ENCODE results near the gene LUZP1. TPM values are rescaled to one million over a fixed set of nuclear protein-coding genes. Genes with fewer than 3 reads are reported as not detected.

The LUZP1 gene
- total RNA-seq, 2 experiments from 2014 or later = 18.4 to 19.1 TPM

- no peak for DNase-seq
- H3K4me3 Mint-ChIP-seq = no peak overlapping the region
- POLR2A ChIA-PET = interaction anchor here (0.6 kb wide), 1 partner anchor 66 kb away, joined by 3 read pairs; no protein-coding TSS in a partner anchor
- no peak overlapping the region for H3K27ac Mint-ChIP-seq
- no peaks in the 10 kb centered on the region for H3K27me3 Mint-ChIP-seq
- no peak for ATAC-seq (ENCODE audit: low read depth)
- H3K36me3 Mint-ChIP-seq = peaks cover 5% of the 10 kb centered on the region
- peaks cover 24% of the 10 kb centered on the region for H3K4me1 Mint-ChIP-seq
- no peaks in the 10 kb centered on the region for H3K9me3 Mint-ChIP-seq
Observed at GRCh38 chr1:23126801-23127200, 41.9 kb downstream of the LUZP1 start.

GRCh38 chr1:23126200-23126599 lies 42.5 kb downstream of the LUZP1 start:
- peaks cover 24% of the 10 kb centered on the region for H3K4me1 Mint-ChIP-seq
- POLR2A ChIA-PET = no interaction called here
- ATAC-seq (ENCODE audit: low read depth) = no peak
- DNase-seq = no peak
- no peaks in the 10 kb centered on the region for H3K27me3 Mint-ChIP-seq
- H3K36me3 Mint-ChIP-seq = peaks cover 4% of the 10 kb centered on the region
- H3K27ac Mint-ChIP-seq = no peak overlapping the region
- H3K4me3 Mint-ChIP-seq = no peak overlapping the region
- no peaks in the 10 kb centered on the region for H3K9me3 Mint-ChIP-seq

GRCh38 chr1:23125489-23125888 lies 43.2 kb downstream of the LUZP1 start:
- no peaks in the 10 kb centered on the region for H3K9me3 Mint-ChIP-seq
- H3K4me1 Mint-ChIP-seq = peaks cover 24% of the 10 kb centered on the region
- ATAC-seq (ENCODE audit: low read depth) (no peak), DNase-seq (no peak)
- H3K27ac Mint-ChIP-seq = no peak overlapping the region
- H3K4me3 Mint-ChIP-seq = no peak overlapping the region
- POLR2A ChIA-PET = interaction anchor here (0.5 kb wide), 1 partner anchor 10 kb away, joined by 5 read pairs; no protein-coding TSS in a partner anchor
- H3K27me3 Mint-ChIP-seq = no peaks in the 10 kb centered on the region
- peaks cover 3% of the 10 kb centered on the region for H3K36me3 Mint-ChIP-seq

GRCh38 chr1:23124259-23125026 lies 44.2 kb downstream of the LUZP1 start:
- DNase-seq (no peak), ATAC-seq (ENCODE audit: low read depth) (no peak)
- Mint-ChIP-seq H3K27me3 (no peaks in the 10 kb centered on the region), H3K4me3 (no peak overlapping the region), H3K4me1 (peaks cover 24% of the 10 kb centered on the region), H3K27ac (no peak overlapping the region), H3K9me3 (no peaks in the 10 kb centered on the region), H3K36me3 (peaks cover 2% of the 10 kb centered on the region)
- POLR2A ChIA-PET = no interaction called here

GRCh38 chr1:23123528-23123927 lies 45.1 kb downstream of the LUZP1 start:
- no peaks in the 10 kb centered on the region for H3K9me3 Mint-ChIP-seq
- POLR2A ChIA-PET = no interaction called here
- no peaks in the 10 kb centered on the region for H3K36me3 Mint-ChIP-seq
- H3K27me3 Mint-ChIP-seq = no peaks in the 10 kb centered on the region
- no peak overlapping the region for H3K27ac Mint-ChIP-seq
- DNase-seq (no peak), ATAC-seq (ENCODE audit: low read depth) (no peak)
- no peak overlapping the region for H3K4me3 Mint-ChIP-seq
- peaks cover 33% of the 10 kb centered on the region for H3K4me1 Mint-ChIP-seq

GRCh38 chr1:23122796-23123195 lies 45.9 kb downstream of the LUZP1 start:
- no peak overlapping the region for H3K27ac Mint-ChIP-seq
- ATAC-seq (ENCODE audit: low read depth) (no peak), DNase-seq (no peak)
- peaks cover 36% of the 10 kb centered on the region for H3K4me1 Mint-ChIP-seq
- POLR2A ChIA-PET = no interaction called here
- no peak overlapping the region for H3K4me3 Mint-ChIP-seq
- no peaks in the 10 kb centered on the region for H3K36me3 Mint-ChIP-seq
- H3K9me3 Mint-ChIP-seq = no peaks in the 10 kb centered on the region
- H3K27me3 Mint-ChIP-seq = no peaks in the 10 kb centered on the region

GRCh38 chr1:23122023-23122748 lies 46.5 kb downstream of the LUZP1 start:
- Mint-ChIP-seq H3K27ac (no peak overlapping the region), H3K36me3 (no peaks in the 10 kb centered on the region), H3K9me3 (no peaks in the 10 kb centered on the region), H3K4me1 (peaks cover 39% of the 10 kb centered on the region), H3K27me3 (no peaks in the 10 kb centered on the region), H3K4me3 (no peak overlapping the region)
- DNase-seq (no peak), ATAC-seq (ENCODE audit: low read depth) (no peak)
- POLR2A ChIA-PET = no interaction called here

- Mint-ChIP-seq H3K4me1 (peaks cover 37% of the 10 kb centered on the region), H3K27me3 (no peaks in the 10 kb centered on the region), H3K27ac (no peak overlapping the region), H3K4me3 (no peak overlapping the region), H3K9me3 (no peaks in the 10 kb centered on the region), H3K36me3 (no peaks in the 10 kb centered on the region)
- POLR2A ChIA-PET = interaction anchor here (0.6 kb wide), 1 partner anchor 48 kb away, joined by 4 read pairs; the partner anchor contains the start of gene LUZP1
- DNase-seq (no peak), ATAC-seq (ENCODE audit: low read depth) (no peak)
Observed at GRCh38 chr1:23120383-23120782, 48.3 kb downstream of the LUZP1 start.

GRCh38 chr1:23118957-23119792 lies 49.5 kb downstream of the LUZP1 start:
- POLR2A ChIA-PET = interaction anchor here (0.8 to 1.0 kb wide), 3 partner anchors 8 to 225 kb away, joined by 3 to 8 read pairs (median 3); partner anchors contain the start of gene HNRNPR
- peak; percentile 76 for ATAC-seq (ENCODE audit: low read depth)
- Mint-ChIP-seq H3K9me3 (no peaks in the 10 kb centered on the region), H3K27ac (peak overlapping the region; percentile 84), H3K27me3 (no peaks in the 10 kb centered on the region), H3K36me3 (no peaks in the 10 kb centered on the region), H3K4me1 (peaks cover 38% of the 10 kb centered on the region), H3K4me3 (peak overlapping the region; percentile 63)
- DNase-seq = no peak

- peak overlapping the region; percentile 84 for H3K27ac Mint-ChIP-seq
Observed at GRCh38 chr1:23118407-23118806, 50.2 kb downstream of the LUZP1 start.

GRCh38 chr1:23116921-23117699 lies 51.5 kb downstream of the LUZP1 start:
- no peak overlapping the region for H3K4me3 Mint-ChIP-seq
- peaks cover 43% of the 10 kb centered on the region for H3K4me1 Mint-ChIP-seq
- H3K36me3 Mint-ChIP-seq = no peaks in the 10 kb centered on the region
- no peaks in the 10 kb centered on the region for H3K27me3 Mint-ChIP-seq
- POLR2A ChIA-PET = interaction anchor here (1.0 kb wide), 1 partner anchor 13 kb away, joined by 3 read pairs; no protein-coding TSS in a partner anchor
- no peak overlapping the region for H3K27ac Mint-ChIP-seq
- no peak for DNase-seq
- H3K9me3 Mint-ChIP-seq = no peaks in the 10 kb centered on the region
- no peak for ATAC-seq (ENCODE audit: low read depth)

More at GRCh38 chr1:23118407-23118806, 50.2 kb downstream of the LUZP1 start:
- Mint-ChIP-seq H3K4me3 (no peak overlapping the region), H3K36me3 (no peaks in the 10 kb centered on the region), H3K9me3 (no peaks in the 10 kb centered on the region), H3K27me3 (no peaks in the 10 kb centered on the region), H3K4me1 (peaks cover 37% of the 10 kb centered on the region)
- ATAC-seq (ENCODE audit: low read depth) (no peak), DNase-seq (no peak)
- POLR2A ChIA-PET = interaction anchor here (1.0 kb wide), 2 partner anchors 14 to 22 kb away, joined by 3 read pairs; no protein-coding TSS in a partner anchor

- POLR2A ChIA-PET = no interaction called here
- Mint-ChIP-seq H3K27ac (no peak overlapping the region), H3K4me3 (no peak overlapping the region), H3K36me3 (no peaks in the 10 kb centered on the region), H3K9me3 (no peaks in the 10 kb centered on the region), H3K27me3 (no peaks in the 10 kb centered on the region), H3K4me1 (peaks cover 51% of the 10 kb centered on the region)
- ATAC-seq (ENCODE audit: low read depth) (no peak), DNase-seq (no peak)
Observed at GRCh38 chr1:23116216-23116836, 52.3 kb downstream of the LUZP1 start.

All from activated naive CD8-positive, alpha-beta T cell treated with anti-CD3 and anti-CD28 coated beads, Interleukin-2, amount 10 ng/mL, durations not matched to agents 7 days and 5 days (primary cell).